ENCODE data around the gene PPP2R5A. TPM values are rescaled to one million over a fixed set of nuclear protein-coding genes. Genes with fewer than 3 reads are reported as not detected.
"Not testable (repeated sequence)": the region's sequence is repeated elsewhere in the genome, so short reads cannot be mapped to it uniquely, and the experiment has no call there.

The PPP2R5A gene
- total and polyA plus RNA-seq, 8 donors = 38.4 to 72.6 (median 52.5) TPM

- Histone ChIP-seq H3K27me3 (no peaks in the 10 kb centered on the region), H3K4me3 (no peak overlapping the region), H3K36me3 (peaks cover 6 to 42% (median 29%) of the 10 kb centered on the region in 4 donors), H3K9me3 (peaks cover 7 to 14% (median 9%) of the 10 kb centered on the region in 4 donors), H3K27ac (no peak overlapping the region), H3K4me1 (no peaks in the 10 kb centered on the region)
- WGBS, 5 donors = 79 to 100% (median 96%) methylated on average over 1 of the region's 1 CpG
- intact Hi-C loops (cut with DNase I; ENCODE audit: low total_unique reads) = no loop called here
- DNase-seq = no peak
- TF ChIP-seq POLR2AphosphoS5 (IDR thresholded peaks at IDR 0.05) (no peak), EP300 (IDR thresholded peaks at IDR 0.05) (no peak), POLR2A (IDR thresholded peaks at IDR 0.05) (no peak), CTCF (IDR thresholded peaks at IDR 0.05) (no peak)
Observed at GRCh38 chr1:212388985-212389716, 103.9 kb downstream of the PPP2R5A start.

GRCh38 chr1:212395678-212396437, 110.6 kb downstream of the PPP2R5A start:
- H3K4me3 ChIP-seq; H3K4me1 ChIP-seq; DNase-seq; H3K27me3 ChIP-seq; H3K27ac ChIP-seq; H3K36me3 ChIP-seq; intact Hi-C loops (cut with DNase I; ENCODE audit: low total_unique reads): not testable (repeated sequence)
- WGBS, 5 donors = 88 to 95% (median 95%) methylated on average over 5 to 6 of the region's 6 CpGs
- H3K9me3 ChIP-seq = peaks cover under 1 to 25% (median 12%) of the 10 kb centered on the region in 4 donors

- no peak overlapping the region for H3K4me3 ChIP-seq
- no peak for DNase-seq
- TF ChIP-seq EP300 (IDR thresholded peaks at IDR 0.05) (no peak), POLR2AphosphoS5 (IDR thresholded peaks at IDR 0.05) (no peak), POLR2A (IDR thresholded peaks at IDR 0.05) (no peak), CTCF (IDR thresholded peaks at IDR 0.05) (no peak)
- no peak overlapping the region for H3K27ac ChIP-seq
- H3K36me3 ChIP-seq = no peaks in the 10 kb centered on the region
- intact Hi-C loops (cut with DNase I; ENCODE audit: low total_unique reads) = no loop called here
- H3K4me1 ChIP-seq = no peaks in the 10 kb centered on the region
- WGBS, 5 donors = 95 to 99% (median 98%) methylated on average over 3 of the region's 3 CpGs
- no peaks in the 10 kb centered on the region for H3K27me3 ChIP-seq
- peaks cover 0 to 21% (median 8%) of the 10 kb centered on the region in 4 donors for H3K9me3 ChIP-seq
Observed at GRCh38 chr1:212396638-212397037, 111.4 kb downstream of the PPP2R5A start.

- no peak overlapping the region for H3K27ac ChIP-seq
- H3K4me3 ChIP-seq = no peak overlapping the region
- no peak for DNase-seq
- H3K4me1 ChIP-seq = no peaks in the 10 kb centered on the region
- no peaks in the 10 kb centered on the region for H3K36me3 ChIP-seq
- peaks cover 0 to 21% (median 8%) of the 10 kb centered on the region in 4 donors for H3K9me3 ChIP-seq
- WGBS, 5 donors = 90 to 100% (median 95%) methylated on average over 1 of the region's 1 CpG
- intact Hi-C loops (cut with DNase I; ENCODE audit: low total_unique reads) = no loop called here
- H3K27me3 ChIP-seq = no peaks in the 10 kb centered on the region
- TF ChIP-seq POLR2A (IDR thresholded peaks at IDR 0.05) (no peak), POLR2AphosphoS5 (IDR thresholded peaks at IDR 0.05) (no peak), EP300 (IDR thresholded peaks at IDR 0.05) (no peak)
Observed at GRCh38 chr1:212397171-212397570, 112.0 kb downstream of the PPP2R5A start.

- H3K27me3 ChIP-seq = no peaks in the 10 kb centered on the region
- intact Hi-C loops (cut with DNase I; ENCODE audit: low total_unique reads) = no loop called here
- H3K9me3 ChIP-seq = peaks cover 0 to 18% (median 8%) of the 10 kb centered on the region in 4 donors
- H3K27ac ChIP-seq = no peak overlapping the region
- 92 to 98% (median 97%) methylated on average over 4 of the region's 4 CpGs for WGBS, 5 donors
- no peak for DNase-seq
- H3K36me3 ChIP-seq = peaks cover 0 to 12% (median under 1%) of the 10 kb centered on the region in 4 donors
- no peak overlapping the region for H3K4me3 ChIP-seq
- no peak for TF ChIP-seq POLR2AphosphoS5 (IDR thresholded peaks at IDR 0.05)
- no peak for TF ChIP-seq EP300 (IDR thresholded peaks at IDR 0.05)
- no peak for TF ChIP-seq POLR2A (IDR thresholded peaks at IDR 0.05)
- no peak for TF ChIP-seq CTCF (IDR thresholded peaks at IDR 0.05)
- no peaks in the 10 kb centered on the region for H3K4me1 ChIP-seq
Observed at GRCh38 chr1:212401042-212401441, 115.8 kb downstream of the PPP2R5A start.
